AG20443 (cell line): ENCODE data around the gene ATF4.

ENCODE experiments used
- DNase-seq: peaks from one replicate; pipeline ENCODE4 v3.0.0; 2012; ENCODE audit warnings: low spot score, mixed read lengths

The ATF4 gene, protein sequence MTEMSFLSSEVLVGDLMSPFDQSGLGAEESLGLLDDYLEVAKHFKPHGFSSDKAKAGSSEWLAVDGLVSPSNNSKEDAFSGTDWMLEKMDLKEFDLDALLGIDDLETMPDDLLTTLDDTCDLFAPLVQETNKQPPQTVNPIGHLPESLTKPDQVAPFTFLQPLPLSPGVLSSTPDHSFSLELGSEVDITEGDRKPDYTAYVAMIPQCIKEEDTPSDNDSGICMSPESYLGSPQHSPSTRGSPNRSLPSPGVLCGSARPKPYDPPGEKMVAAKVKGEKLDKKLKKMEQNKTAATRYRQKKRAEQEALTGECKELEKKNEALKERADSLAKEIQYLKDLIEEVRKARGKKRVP

GRCh38 chr22:39520226-39521105, at the start of gene ATF4:
Gene ATF4 (plus strand): TSS chr22:39520562. CDS start chr22:39521446, 884 bp downstream.
- DNase-seq, result peak; percentile 82

DNA sequence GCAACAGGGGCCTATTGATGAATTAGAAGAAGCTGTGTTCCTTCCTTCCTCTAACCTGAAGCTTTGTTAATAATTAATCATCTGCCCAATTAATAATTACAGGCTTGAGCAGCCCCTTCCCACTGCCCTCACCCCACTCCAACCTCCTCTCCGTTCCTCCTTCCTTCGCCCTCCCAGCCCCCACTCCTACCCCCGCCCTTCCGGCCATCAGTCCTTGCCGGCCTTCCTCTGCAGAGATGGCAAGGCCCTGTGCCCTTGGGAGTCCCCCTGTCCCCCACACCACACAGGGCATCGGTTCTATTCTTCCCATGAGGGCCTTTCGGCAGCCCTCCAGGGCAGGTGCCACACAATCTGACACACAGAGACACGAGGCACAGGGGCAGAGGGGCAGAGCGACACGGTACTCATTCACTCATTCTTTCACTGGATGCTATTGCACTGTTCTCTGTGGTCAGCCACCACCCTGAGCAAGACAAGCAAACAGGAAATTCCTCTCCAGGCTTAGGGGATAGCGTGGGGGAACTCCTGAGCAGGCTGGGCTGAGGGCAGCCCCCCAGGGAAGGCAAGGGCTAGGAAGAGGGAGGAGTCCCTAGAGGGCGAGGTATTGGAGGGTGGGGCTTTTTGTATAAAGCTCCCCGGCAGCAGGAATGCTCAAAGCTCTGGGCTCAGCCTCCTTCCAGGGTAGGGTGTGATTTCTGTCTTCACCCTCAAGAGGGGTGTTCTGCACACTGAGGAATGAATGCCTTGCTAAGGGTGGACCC, 48.8 kb upstream of the ATF4 start:
- DNase-seq, result peak; percentile 70

DNA sequence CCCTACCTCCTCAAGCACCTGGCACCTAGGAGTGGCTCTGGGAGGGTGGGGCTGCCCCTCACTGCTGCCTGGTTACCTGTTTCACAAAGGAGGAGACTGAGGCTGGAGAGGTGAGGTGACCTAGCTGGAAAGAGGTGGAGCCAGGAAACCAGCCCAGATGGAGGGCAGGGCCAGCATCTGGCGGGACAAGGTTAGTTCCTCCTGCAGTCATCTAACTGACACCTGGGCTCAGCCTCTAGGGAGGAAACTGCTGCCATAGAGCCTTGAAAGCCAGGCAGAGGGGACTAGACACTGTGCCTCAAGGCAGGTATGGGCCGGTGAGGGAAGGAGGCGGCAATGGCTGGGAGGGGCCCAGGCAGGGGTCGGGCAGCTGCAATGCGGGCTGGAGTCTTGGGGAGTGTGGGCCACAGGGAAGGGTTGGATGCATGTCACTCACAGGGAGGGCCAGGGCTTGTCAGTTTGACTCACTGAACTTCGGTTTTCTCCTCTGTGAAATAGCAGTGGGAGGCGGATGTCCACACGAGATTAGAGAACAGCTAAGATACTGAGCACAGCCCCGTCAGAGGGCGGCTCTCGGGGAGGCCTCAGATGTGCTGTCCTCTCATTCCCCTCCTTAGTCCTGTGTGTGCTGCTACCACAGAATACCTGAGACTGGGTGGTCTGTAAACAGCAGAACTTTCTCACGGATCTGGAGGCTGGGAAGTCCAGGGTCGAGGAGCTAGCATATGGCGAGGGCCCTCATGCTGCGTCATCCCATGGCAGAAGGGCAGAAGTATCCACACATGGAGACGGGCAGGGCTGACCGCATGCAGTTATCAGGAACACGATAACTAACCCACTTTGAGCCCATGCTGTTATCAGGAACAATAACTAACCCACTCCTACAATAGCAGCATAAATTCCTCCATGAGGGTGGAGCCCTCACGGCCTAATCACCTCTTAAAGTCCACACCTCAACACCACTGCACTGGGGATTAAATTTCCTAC, 47.5 kb upstream of the ATF4 start:
- no peak for DNase-seq

DNA sequence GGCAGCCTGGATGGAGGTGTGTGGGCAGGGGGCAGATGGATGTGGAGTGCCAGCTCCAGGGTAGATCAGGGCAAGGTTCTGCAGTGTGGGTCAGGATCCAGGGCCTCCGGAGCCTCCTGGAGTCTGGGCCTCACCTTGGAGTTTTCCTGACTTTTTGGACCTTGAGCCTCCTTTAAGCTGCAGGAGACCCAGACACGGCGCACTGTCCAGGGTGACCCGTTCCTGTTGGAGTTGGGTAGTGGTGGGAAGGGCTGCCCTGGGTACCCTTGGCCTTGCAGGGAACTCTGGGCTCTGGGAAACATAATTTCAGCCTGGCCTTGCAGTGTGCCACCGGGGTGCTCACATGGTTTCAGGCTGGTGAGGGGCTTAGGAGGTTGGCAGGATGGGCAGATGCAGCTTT, 46.5 kb upstream of the ATF4 start:
- DNase-seq, result no peak

- DNase-seq, result peak; percentile 63
Measured at GRCh38 chr22:39474351-39475111, 45.8 kb upstream of the ATF4 start.

DNA sequence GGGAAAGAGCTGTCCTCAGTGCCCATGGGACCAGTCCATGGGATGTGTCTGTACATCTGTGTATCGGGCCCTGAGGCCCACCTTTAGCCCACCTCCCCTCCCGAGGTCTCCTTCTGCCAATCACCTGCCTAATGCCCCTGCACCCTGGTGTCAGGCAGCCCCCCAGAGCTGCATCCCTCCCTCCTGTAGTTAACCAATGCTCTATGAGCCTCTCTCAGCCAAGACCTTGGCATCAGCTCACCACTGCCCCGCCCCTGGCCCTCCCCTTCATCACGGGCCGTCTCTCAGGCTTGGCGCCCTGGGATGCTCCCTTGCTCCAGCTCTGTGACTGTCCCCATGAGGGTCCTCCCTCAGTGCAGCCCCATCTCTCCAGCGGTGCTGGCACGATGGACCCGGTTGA, 45.0 kb upstream of the ATF4 start:
- DNase-seq, result no peak

- DNase-seq, result no peak
Measured at GRCh38 chr22:39475902-39476301, 44.5 kb upstream of the ATF4 start.

- DNase-seq, result no peak
Measured at GRCh38 chr22:39476664-39477063, 43.7 kb upstream of the ATF4 start.

DNA sequence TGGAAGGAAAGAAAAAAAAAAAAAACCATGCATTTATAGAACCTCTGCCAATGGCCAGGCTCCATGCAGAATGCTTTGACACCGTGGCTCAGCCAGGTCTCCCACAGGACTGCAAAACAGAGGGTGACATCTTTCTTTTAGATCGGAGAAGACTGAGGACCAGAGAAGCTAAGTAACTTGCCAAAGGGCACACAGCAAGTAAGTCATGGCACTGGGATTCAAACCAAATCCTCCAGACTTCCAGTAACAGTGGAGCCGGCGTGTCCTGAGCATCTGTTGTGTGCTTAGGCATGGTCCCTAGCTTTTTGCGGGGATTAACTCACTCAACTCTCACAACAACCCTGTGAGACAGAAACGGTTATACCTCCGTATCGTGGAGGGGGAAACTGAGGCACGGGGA, 42.8 kb upstream of the ATF4 start:
- no peak for DNase-seq

DNA sequence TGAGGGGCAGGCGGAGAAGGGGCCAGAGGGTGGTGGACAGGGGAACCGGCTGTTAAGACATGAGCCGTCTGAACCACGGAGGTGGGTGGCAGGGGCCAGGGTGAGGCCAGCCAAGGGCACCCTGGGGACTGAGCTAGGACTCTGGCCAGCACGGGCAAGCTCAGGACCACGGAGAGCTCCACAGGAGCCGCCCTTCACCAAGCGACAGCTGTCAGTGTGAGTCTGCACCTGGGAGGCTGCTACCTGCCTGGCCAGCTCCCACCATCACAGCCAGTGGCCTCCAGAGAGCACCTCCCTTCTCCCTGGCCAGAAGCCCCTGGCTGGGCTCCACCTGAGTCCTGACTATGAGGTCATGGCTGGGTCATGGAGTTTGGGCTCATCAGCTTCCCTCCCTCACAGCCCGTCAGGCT, 41.9 kb upstream of the ATF4 start:
- DNase-seq, result peak; percentile 44

- no peak for DNase-seq
Measured at GRCh38 chr22:39479254-39479653, 41.1 kb upstream of the ATF4 start.

DNA sequence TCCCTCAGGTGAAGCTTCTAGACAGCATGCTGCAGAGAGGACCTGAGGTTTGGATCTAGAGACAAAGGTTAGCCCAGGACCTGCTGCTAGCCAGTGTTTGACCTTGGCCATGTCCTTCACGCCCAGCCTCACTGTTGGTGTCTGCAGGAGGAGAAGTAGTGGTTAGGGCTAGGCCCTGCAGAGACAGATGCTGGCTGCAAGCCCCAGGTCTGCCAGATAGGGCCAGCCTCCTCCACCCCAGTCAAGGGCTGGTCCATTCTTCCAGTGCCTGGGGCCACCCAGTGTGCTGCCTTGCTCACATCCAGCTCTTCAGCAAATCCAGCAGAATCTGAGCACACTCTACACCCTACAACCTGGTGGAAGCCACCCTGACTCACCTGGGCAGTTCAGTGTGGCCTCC, 39.8 kb upstream of the ATF4 start:
- no peak for DNase-seq

DNA sequence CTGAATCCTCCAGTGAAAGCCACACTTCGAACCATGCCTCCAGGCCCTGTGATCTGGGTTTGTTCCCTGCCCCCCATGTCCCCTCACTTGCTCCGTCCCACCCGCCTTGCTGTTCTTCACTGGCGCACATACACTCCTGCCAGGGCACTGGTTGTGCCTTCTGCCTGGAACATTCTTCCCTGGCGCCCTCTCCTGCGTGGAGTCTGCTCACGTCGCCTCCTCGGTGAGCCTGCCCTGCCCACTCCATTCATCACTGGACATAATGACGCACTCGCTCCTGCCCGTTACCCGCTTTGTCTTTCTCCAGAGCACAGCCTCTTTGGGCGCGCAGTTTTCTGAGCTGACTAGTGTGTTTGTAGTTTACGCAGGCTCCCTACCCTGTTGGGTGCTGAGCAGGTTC, 39.3 kb upstream of the ATF4 start:
- no peak for DNase-seq

GRCh38 chr22:39481595-39481994, 38.8 kb upstream of the ATF4 start:
- no peak for DNase-seq

GRCh38 chr22:39482768-39483167, 37.6 kb upstream of the ATF4 start:
- DNase-seq, result no peak

DNA sequence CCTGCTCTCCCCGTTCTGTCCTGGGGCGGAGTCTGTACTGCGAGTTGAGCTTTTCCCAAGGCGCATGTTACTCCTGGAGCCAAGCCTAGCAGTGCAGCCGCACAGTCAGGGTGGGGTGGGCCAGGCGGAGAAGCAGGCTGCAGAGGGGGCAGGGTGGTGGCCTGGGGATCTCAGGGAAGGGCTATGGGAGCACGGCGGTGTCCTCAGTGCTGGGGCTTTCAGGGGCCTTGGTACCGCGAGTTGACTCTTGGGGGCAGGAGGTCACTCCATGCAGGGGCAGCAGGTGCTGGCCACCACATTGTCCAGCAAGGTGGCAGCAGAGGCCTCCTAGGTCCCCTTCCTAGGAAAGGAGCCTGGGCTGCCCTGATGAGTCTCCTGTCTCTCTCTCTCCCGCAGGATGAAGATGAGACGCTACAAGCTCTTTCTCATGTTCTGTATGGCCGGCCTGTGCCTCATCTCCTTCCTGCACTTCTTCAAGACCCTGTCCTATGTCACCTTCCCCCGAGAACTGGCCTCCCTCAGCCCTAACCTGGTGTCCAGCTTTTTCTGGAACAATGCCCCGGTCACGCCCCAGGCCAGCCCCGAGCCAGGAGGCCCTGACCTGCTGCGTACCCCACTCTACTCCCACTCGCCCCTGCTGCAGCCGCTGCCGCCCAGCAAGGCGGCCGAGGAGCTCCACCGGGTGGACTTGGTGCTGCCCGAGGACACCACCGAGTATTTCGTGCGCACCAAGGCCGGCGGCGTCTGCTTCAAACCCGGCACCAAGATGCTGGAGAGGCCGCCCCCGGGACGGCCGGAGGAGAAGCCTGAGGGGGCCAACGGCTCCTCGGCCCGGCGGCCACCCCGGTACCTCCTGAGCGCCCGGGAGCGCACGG, 33.2 kb upstream of the ATF4 start:
- DNase-seq, result peak; percentile 43

DNA sequence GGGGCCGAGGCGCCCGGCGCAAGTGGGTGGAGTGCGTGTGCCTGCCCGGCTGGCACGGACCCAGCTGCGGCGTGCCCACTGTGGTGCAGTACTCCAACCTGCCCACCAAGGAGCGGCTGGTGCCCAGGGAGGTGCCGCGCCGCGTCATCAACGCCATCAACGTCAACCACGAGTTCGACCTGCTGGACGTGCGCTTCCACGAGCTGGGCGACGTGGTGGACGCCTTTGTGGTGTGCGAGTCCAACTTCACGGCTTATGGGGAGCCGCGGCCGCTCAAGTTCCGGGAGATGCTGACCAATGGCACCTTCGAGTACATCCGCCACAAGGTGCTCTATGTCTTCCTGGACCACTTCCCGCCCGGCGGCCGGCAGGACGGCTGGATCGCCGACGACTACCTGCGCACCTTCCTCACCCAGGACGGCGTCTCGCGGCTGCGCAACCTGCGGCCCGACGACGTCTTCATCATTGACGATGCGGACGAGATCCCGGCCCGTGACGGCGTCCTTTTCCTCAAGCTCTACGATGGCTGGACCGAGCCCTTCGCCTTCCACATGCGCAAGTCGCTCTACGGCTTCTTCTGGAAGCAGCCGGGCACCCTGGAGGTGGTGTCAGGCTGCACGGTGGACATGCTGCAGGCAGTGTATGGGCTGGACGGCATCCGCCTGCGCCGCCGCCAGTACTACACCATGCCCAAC, 32.4 kb upstream of the ATF4 start:
- DNase-seq, result no peak

- DNase-seq, result no peak
Measured at GRCh38 chr22:39488563-39489083, 31.7 kb upstream of the ATF4 start.
